Uterus (tissue), 2 donors: ENCODE measurements around the gene ANKRD36.
"Not testable (repeated sequence)": the region's sequence is repeated elsewhere in the genome, so short reads cannot be mapped to it uniquely, and the experiment has no call there.

ENCODE experiments used
- CTCF ChIP-seq, 4 experiments: fragments of 200-600 bp in 2 of 4; fragments of 450-650 bp in 2 of 4; sonication (generic) in 2 of 4; IDR thresholded peaks; one replicate each; pipeline ENCODE4 v1.5.1; 2016 to 2019; ENCODE audit warnings: antibody characterized with exemption in 4 of 4, mild to moderate bottlenecking in 2 of 4, moderate library complexity in 1 of 4
- POLR2A ChIP-seq, 2 donors: fragments of 450-650 bp; IDR thresholded peaks; one replicate each; pipeline ENCODE4 v1.6.1; 2016; ENCODE audit warnings: antibody characterized with exemption in 2 of 2, mild to moderate bottlenecking in 1 of 2, moderate library complexity in 1 of 2

DNA sequence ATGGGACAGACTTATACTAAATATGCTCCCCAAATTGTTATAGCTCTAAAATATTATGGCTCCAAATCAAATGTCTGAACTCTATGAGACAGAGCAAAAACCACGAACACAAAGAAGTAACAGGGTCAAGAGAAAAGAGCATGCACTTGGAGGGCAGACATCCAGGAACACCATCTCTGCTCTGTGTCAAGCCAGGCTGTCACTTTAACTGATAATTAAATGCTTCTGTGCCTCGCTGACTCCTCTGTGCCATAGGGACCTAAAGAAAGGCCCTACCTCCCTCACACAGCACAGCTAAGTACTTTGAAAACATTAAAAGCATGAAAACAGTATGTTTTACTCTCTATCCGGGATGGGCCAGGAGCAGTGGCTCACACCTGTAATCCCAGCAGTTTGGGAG lies 42.0 kb upstream of the ANKRD36 start:
- TF ChIP-seq POLR2A, CTCF (IDR thresholded peaks at IDR 0.05): not testable (repeated sequence)
